ENCODE data around the gene RNU5D-1.

DNA sequence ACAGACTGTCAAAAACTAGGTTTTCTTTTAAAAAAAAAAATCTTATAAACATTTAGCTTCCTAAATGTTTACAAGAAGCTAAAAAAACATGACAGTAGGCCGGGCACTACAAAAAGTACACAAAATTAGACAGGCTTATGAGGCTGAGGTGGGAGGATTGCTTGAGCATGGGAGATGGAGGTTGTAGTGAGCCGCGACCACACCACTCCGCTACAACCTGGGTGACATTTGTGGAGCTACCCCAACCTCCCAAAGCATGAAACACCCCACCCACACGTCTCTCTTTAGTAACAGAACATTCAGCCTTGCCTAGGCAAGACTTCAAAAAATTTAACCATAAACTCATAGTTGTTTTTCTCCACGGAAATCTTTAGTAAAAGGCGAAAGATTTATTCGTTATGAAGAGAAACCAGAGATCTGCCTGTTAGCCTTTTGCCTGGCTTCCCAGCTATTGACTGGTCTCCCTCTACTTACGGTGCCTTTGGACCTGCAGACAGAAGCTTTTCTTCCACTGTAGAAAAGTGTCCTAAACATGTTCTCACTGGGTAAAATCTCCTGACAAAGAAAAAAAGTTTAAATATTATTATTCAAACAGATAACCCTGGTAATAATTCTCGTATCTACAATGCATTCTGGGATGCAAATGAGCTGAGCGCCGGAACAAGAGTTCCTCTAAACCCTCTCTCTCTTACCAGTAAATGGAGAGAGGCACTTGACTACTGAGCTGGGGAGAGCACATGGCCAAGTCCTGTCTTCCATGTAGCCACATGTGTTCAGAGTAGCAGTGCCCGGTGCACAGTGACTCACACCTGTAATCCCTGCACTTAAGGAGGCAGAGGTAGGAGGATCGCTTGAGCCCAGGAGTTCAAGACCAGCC, 9.2 kb downstream of the RNU5D-1 start:
- TF ChIP-seq, protein P1, sequence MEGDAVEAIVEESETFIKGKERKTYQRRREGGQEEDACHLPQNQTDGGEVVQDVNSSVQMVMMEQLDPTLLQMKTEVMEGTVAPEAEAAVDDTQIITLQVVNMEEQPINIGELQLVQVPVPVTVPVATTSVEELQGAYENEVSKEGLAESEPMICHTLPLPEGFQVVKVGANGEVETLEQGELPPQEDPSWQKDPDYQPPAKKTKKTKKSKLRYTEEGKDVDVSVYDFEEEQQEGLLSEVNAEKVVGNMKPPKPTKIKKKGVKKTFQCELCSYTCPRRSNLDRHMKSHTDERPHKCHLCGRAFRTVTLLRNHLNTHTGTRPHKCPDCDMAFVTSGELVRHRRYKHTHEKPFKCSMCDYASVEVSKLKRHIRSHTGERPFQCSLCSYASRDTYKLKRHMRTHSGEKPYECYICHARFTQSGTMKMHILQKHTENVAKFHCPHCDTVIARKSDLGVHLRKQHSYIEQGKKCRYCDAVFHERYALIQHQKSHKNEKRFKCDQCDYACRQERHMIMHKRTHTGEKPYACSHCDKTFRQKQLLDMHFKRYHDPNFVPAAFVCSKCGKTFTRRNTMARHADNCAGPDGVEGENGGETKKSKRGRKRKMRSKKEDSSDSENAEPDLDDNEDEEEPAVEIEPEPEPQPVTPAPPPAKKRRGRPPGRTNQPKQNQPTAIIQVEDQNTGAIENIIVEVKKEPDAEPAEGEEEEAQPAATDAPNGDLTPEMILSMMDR (IDR thresholded peaks at IDR 0.05), result peak in 1 of 6 experiments; percentile 29
- peak in 3 of 4 donors; percentile 76 to 93 (median 82) for TF ChIP-seq POLR2A (IDR thresholded peaks at IDR 0.05)
